Suppressor macrophage treated with lipopolysaccharide for 1 hour (primary cell): ENCODE data around the gene TSPEAR.

Experiments used
- DNase-seq, 3 donors: peaks; one replicate each; pipeline ENCODE4 v3.0.0-alpha.2; 2020 to 2022

TSPEAR gene

DNA sequence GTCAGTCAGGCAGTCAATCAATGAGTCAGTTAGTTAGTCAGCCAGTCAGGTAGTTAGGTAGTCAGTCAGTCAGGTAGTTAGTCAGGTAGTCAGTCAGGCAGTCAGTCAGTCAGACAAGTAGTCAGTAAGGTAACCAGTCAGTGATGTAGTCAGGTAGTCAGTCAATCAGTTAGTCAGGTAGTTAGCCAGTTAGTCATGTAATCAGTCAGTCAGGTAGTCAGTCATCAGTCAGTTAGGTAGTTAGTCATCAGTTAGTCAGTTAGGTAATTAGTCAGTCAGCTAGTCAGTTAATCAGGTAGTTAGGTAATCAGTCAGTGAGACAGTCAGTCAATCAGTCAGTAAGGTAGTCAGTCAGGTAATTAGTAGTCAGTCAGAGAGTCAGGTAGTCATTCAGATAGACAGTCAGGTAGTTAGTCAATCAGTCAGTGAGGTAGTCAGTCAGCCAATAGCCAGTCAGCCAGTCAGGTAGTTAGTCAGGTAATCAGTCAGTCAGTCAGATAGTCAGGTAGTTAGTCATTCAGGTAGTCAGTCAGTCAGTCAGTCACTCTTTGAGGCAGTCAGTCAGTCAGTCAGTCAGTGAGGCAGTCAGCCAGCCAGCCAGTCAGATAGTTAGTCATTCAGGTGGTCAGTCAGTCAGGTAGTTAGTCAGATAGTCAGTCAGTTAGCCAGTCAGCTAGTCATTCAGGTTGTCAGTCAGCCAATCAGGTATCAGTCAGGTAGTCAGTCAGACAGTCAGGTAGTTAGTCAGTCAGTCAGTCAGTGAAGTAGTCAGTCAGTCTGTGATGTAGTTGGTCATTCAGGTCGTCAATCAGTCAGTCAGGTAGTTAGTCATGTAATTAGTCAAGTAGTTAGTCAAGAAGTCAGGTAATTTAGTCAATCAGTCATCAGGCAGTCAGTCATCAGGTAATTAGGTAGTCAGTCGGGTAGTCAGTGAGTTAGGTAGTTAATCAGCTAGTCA lies 186.7 kb downstream of the TSPEAR start:
- DNase-seq = no peak

DNA sequence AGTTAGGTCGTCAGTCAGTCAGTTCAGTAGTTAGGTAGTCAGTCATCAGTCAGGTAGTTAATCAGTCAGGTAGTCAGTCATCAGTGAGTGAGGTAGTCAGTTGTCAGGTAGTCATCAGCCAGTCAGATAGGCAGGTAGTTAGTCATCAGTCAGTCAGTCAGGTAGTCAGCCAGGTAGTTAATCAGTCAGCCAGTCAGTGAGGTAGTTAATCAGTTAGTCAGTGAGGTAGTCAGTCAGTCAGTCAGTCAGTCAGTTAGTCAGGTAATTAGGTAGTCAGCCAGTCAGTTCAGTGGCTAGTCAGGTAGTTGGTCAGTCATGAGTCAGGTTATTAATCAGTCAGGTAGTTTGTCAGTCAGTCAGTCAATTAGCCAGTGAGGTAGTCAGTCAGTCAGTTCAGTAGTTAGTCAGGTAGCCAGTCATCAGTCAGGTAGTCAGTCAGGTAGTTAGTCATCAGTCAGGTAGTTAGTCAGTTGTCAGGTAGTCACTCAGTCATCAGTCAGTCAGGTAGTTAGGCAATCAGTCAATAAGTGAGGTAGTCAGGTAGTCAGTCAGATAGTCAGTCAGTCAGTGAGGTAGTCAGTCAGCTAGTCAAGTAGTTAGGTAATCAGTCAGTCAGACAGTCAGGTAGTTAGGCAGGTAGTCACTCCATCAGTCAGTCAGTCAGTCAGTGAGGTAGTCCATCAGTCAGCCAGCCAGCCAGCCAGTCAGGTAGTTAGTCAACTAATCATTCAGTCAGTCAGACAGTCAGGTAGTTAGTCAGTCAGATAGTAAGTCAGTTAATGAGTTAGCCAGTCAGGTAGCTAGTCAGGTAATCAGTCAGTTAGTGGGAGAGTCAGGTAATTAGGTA lies 187.6 kb downstream of the TSPEAR start:
- DNase-seq = no peak

DNA sequence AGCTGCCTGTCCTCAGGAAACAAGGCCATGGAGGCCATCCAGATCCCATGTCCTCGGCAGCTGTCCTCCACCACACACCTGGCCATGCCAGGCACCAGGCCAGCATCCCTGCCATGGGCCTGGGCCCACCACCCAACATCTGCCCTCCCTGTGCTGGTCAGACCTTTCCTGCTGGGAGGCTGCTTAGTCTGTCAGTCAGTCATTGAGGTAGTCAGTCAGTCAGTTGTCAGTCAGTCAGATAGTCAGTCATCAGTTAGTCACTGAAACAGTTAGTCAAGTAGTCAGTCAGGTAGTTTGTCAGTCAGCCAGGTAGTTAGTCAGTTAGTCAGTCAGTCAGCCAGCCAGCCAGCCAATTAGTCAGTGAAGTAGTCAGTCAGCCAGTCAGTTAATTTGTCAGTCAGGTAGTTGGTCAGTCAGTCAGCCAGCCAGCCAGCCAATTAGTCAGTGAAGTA lies 188.6 kb downstream of the TSPEAR start:
- DNase-seq = no peak

DNA sequence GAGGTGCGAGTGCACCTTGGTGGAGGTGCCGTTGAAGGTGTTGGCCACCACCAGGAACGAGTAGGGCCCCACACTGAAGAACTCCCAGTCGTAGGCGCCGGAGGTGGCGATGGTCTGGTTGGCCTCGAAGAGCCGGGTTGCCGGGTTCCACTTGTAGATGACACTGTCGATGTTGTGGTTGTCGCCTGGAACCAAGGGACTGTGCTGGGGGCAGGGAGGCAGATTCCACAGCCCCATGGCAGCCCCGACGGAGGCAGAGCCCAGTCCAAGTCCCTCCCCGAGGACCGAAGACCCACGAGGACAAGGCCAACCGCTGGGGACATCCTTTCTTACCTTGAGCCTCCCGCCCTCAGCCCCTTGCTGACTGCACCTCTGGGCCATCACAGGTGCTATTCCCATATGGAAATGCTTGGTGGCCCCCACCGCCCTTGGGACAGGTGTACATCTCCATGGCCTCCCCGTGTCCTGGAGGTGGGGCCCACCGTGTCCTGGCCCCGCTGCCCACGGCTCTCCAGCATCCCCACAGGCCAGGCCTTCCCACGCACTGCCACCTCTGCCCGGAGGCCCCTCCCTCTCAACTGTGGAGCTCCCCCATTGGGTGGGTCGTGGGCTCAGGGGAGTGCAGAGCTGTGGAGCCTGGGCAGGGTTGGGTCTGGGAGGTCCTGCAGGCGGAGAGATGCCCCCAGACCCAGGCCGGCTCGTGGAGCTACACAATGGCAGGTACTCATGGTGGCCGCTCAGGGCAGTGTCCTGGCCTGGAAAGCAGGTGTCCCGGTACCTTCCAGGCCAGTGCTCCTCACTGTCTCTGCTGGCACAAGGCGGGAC lies 189.2 kb downstream of the TSPEAR start:
- no peak for DNase-seq

DNA sequence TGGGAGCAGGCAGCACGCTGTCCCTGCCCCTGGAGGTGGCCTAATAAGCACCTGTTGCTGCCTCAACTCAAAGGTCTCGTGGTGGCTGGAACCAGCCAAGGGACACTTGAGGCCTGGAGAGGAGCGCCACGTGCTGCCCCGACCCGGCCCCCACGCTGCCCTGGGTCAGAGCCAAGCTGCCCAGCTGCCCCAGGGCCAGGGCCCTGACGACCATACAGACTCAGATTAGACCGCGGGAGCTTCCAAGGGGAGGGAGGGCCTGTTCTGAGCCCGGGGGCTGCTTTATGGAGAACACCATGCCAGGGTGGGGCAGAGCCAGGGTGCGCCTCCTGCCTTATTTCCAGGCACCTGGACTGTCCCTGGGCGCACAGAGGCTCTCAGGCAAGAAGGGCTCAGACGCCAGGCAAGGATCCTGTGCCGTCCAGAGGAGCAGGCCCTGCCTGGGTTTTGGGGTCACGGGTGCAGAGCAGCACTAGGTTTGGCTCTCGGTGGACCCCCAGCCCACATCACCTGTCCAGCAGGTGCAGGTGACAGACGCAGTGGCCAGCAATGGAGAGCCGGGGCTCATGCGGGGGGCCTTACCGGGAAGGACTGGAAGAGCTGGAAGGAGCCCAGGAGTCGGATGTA lies 190.0 kb downstream of the TSPEAR start:
- DNase-seq = no peak

DNA sequence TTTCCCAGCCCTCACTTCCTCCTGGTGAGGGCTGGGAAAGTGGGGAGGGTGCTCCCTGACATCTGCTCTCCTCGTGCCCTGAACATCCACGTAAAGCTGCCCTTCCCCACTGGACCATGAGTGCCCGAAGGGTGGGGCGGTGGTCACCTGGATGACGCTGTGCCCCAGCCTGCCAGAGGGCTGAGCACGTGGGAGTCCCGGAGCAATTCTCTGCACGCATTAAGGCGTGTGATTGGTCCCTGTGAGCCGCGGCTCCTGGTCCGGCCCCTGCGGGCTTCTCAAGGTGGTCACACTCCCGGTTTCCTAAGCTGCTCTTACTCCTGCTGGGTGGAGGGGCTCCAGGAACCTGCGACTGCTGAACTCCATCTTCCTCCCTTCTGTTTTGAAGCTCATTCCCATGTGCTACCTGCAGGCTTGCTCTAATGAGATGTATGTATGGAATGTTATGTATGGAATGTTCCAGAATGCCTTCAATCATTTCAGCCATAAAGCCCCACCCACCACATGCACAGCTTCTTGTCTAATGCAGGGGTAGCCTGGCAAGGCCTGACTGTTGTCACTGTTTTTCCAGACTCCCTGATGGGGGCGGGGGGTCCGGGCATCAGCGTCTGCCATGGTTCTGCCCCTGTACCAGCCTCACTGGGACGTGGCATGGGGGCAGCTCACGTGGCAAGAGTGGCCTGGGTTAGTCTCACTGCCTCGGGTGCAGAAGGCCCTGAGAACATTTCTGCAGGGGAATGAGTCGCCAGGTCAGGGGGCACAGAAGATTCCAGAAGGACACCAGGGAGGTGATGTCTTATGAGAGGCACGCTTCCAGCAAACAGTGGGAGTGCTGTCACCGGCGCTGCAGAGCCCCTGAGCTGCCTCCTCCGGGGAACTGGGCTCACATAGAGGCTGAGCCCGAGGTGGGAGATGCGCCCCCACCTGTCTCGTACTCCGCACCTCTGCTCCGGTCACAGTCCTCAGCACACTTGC lies 190.8 kb downstream of the TSPEAR start:
- no peak for DNase-seq

DNA sequence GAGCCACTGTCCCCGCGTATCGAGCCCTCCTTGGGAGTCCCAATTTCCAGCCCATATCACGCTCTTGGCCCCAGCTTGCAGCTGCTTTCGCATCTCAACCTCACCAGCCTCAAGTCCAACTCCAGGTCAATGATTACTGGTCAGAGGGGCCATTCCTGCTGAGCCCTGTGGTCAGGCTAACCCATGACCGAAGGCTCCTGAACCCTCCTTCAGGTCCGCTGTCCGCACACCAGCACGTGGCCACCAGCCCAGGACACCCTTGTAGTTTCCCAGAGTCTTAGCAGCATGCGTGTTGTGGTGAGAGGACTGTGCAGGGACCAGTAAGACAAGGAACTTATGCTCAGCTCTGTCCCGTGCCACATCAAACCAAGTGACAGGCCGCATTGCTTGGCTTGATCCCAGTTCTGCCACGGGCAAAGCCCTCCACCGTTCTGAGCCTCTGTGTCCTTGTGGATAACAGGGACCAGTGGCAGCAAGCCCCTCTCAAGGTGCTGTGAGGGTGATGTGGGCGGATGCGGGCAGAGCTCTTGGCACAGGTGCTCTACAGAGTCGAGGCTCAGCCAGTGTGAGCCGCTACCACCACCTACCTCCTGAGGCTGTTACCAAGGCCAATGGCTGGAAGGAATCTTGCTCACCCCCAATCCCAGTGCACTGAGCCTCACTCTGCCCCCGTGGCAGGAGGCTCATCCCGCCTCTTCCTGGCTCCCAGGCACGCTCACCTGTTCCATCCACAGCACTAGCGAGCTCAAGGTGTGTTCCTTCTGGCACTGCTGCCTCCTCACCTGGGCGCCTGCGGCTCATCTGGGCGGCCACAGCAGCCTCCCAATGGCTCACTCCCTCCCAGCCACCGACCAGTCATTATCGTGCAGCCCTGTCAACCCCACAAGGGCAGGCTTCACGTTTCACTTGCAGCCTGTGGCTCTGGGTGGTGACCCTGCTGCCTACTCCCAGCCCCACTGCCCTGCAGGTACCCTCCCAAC lies 191.7 kb downstream of the TSPEAR start:
- no peak for DNase-seq

DNA sequence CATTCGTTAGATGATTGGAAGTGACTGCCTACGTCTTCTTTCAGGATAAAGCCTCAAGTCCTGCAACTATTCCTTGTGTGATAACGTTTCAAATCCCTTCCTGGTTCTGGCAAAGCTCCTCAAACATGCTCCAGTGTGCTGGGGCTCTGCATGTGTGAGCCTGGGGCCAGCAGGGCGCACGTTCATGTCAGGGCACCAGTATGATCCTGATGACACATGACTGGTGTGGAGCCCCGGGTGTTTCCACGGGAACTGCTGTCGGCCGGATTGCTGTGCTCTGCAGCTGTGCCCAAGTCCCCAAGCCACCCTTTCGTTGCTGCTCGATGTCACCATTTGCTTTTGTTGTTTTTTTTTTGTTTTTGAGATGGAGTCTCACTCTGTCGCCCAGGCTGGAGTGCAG lies 192.7 kb downstream of the TSPEAR start:
- no peak for DNase-seq

DNA sequence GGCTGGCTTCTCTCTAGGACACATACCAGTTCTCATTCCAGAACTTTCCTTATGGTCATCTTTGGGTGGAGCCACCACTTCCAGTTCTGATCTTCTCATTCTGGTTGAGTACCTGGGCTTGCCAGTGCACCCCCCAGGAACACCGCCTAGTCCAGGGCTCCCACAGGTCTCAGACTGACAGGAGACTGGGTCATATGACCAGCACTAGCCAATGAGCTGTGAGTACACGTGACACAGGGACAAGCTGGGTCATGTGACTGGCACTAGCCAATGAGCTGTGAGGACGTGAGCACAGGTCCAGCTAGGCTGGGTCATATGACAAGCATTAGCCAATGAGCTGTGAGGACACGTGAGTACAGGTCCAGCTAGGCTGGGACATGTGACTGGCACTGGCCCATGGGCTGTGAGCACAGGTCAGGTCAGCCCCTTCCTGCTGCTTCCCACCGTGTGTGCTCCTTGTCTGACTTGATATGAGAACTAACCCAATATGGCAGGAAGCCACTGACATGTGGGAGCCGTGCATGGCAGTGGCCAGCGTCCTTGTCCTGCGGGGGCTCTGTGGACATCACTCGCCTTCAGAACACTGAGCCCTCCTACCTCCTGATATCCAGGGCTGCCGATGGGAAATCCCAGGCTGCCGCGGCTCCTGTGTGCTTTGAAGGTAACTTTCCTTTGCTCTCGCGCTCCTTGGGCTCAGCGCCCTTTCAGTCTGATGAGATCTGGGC lies 194.0 kb downstream of the TSPEAR start:
- no peak for DNase-seq

DNA sequence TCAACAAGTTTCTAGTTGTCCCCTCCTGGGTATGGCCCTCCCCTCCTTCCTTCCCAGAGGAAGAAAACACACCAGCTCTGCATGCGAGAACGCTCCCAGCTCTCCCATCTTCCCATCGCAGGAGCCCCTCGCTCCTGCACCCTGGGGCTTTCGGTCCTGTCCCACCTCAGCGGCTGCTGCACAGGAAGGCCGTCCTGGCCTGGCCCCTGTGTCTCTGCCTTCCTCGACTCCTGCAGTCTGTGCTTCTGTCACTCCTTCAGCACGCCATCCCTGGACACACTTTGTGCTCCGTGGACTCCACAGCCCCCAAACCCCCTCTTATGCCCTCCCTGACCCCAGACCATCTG lies 194.6 kb downstream of the TSPEAR start:
- DNase-seq = no peak

DNA sequence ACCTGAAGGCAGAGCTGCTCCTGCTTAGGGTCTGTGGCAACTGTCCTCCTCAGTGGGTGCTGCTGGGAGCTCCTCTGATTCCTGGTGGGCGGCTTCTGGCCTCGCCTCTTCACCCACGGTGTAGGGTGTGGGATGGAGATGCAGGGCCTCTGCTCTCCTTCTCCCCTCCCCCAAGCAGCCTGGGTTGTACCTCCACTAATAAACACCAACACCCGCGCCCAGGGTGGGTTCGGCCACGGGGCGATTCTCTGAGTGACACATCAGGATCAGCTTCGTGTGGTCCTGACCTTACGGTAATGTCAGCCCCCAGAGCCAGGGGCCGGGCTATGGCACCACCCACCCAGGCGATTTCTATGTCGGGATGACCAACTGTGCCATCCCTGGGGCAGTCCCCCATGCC lies 195.0 kb downstream of the TSPEAR start:
- no peak for DNase-seq

DNA sequence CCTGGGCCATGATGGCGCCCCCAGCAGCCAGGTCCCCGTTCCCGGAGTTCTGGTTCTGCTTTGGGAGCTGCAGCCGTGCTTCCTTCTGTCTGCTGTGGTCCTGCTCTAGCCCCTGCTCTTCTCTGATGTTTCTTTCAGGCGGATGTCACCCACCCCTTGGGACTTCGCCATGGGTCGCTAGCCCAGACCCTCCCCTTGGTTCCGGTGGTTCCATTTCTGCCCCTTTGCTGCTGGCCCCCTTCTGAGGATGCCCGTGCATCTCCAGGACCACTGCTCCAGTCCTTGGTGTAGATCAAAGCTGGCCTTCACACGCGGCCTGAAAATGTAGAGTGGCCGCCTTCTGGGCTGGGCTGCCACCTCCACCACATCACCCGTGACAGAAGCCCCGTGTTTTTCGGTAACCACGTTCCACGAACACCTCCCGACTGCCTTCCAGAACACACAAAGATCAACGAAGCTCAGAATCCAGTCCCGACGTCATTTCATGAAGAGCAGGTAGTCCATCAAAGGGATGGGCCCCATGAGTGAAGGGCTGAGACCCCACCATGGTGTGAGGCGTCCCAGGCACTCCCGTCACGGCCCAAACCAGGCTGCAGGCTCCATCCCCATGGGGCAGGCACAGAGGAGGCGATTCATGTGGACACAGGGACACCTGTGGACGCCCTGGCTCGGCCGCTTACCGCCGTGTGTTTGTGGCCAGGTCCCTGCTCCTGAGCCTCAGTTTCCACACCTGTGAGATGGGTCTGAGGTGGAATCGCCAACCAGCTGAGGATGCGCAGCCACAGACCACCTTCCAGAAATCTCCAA lies 195.8 kb downstream of the TSPEAR start:
- no peak for DNase-seq

DNA sequence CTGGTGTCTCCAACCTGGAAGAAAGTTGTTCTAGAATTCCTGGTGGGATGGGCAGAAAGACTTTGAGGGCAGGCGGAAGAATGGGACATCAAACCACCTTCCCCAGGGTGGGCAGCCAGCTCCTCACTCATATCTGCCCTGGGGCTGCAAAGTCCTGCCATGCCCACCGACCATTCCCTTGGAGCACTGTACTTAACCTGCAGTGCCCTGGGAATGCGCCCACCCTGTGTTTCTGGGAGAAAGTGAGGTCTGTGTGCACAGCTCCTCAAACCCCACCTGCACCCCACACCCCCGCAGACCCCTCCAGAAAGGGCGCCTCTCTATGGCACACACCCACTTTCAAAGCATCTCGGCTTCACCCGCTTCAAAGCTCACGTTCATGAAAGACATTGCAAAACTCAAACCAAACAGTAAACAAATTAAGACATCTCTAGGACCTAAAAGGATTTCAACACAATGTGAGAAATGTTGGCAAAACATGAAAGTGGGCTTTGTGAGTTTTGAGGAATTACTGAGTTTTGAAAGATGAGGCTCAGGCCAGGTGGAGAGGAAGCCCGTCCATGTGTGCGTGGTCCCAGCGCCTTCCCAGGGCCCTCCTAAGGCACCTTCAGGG lies 196.5 kb downstream of the TSPEAR start:
- no peak for DNase-seq

DNA sequence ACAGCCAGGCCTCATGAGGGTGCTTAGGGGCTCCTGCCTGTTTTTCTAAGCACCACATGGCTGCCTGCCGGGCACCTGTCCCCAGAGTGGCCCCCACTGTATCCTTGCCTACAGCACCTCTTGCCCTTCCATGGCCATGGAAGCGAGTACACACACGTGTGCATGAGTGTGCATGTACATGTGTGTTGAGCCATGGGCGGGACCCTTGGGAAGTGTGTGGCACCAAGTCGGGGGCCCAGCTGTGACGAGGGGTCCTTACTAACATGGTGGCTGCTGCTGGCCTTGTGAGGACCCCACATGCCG lies 197.2 kb downstream of the TSPEAR start:
- no peak for DNase-seq

DNA sequence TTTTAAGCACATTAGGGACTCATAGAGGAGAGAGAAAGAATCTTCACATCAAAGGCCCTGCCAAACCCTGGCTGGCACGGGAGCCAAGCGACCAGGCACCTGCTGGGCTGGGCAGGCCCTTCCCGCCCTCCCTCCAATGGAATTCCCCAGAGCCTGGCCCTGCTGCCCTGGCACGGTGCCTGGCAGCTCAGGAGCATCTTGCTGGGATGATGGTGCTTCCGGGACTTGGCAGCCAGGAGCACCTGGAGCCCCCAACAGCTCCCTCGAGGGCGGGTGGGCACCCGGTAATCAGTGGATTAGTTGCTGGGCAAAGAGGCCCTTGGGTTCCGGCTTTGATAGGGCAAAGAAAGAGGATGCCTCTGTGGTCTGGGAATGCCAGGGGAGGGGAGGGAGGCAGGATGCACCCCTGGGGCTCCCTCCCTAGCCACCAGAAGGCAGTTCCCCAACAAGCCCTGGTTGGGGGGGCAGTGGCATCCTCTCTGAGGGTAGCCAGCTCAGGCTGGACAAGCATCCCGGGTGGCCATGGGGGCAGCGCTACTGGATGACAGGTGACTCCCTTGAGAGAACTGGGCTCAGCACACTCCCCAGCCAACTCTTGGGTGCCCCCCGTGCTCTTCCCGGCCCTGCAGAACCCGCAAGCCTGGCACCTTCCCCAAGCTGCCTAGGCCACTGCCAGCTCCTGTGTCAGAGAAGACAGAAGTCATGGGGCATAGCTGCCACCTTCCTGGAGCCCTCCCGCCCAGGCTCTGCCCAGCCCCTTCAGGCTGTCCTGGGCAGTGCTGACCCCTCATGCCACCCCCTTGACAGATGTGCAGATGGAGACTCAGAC lies 197.8 kb downstream of the TSPEAR start:
- DNase-seq = no peak

DNA sequence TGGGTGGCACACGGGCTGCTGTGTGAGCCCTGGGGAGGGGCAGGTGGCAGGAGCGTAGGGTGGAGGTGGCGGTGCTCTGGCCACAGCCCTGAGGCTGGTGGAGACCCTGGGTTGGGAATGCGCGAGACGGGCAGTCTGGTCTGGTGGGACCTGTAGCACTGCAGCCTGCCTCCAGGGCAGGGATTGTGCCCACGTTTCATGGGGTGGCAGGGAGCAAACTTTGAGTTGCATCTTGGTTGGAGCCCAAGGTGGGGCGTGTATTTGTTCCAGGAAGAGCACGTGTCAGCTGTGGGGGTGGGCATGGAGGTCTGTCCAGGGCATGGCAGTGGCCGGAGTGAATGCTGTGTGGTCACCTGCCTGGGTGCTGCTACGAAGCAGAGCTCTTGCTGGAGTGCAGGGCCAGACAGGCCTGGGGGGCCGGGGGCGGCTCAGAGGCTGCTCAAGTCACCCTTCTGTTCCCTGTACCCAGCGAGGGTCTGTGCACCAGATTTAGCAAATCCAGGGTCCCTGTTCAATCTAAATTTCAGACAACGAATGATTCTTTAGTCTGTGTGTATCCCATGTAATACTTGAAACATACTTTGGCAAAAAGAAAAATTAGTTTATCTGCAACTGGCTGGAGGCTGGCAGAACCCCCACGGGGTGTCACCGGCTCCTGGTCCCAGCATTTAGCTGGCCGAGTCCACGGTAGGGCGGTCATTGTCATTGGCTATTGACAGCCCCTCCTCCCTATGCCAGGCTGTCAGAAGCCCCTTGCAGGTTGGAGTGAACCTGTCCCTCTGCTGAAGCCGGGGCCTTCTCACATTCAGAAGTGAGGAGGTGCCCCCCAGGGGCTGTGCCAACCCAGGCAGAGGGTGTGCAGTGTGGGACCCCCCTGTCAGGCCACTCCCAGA lies 198.6 kb downstream of the TSPEAR start:
- DNase-seq = no peak
